ENCODE results near the gene CRACR2A. TPM values are rescaled to one million over a fixed set of nuclear protein-coding genes. Genes with fewer than 3 reads are reported as not detected.

Gene CRACR2A
- total RNA-seq, 4 donors from 2014 or later = 34.5 to 165 (median 85.8) TPM

GRCh38 chr12:3723916-3724805 lies 28.7 kb downstream of the CRACR2A start:
- 64 to 65% methylated on average over 5 to 14 of the region's 14 CpGs for WGBS, 2 donors (ENCODE audit: low coverage in 1 of 2)
- peak overlapping the region; percentile 23 to 78 (median 74) for H3K27ac ChIP-seq

GRCh38 chr12:3722368-3722767 lies 30.5 kb downstream of the CRACR2A start:
- H3K27me3 ChIP-seq = no peaks in the 10 kb centered on the region
- no peaks in the 10 kb centered on the region for H3K9me3 ChIP-seq
- 82 to 93% methylated on average over 6 of the region's 6 CpGs for WGBS, 2 donors (ENCODE audit: low coverage in 1 of 2)
- H3K4me1 ChIP-seq = peaks cover 7 to 50% (median 28%) of the 10 kb centered on the region in 4 donors
- TF ChIP-seq EP300 (IDR thresholded peaks at IDR 0.05; ENCODE audit: low read depth) (no peak), POLR2AphosphoS5 (IDR thresholded peaks at IDR 0.05) (no peak), CTCF (IDR thresholded peaks at IDR 0.05) (no peak), POLR2A (IDR thresholded peaks at IDR 0.05) (no peak)
- H3K27ac ChIP-seq = no peak overlapping the region
- no peaks in the 10 kb centered on the region for H3K36me3 ChIP-seq
- no peak overlapping the region for H3K4me3 ChIP-seq
- in situ Hi-C loops (cut with MboI; ENCODE audit: low pct_ligation_motif_present in 1 of 4, low pct_unique_long_range_greater_than_20kb in 1 of 4, low sequenced_read_pairs in 3 of 4) (no loop called here), intact Hi-C loops (cut with DNase I; ENCODE audit: low total_unique reads) (no loop called here)
- DNase-seq = no peak

More at GRCh38 chr12:3723916-3724805, 28.7 kb downstream of the CRACR2A start:
- Histone ChIP-seq H3K27me3 (no peaks in the 10 kb centered on the region), H3K36me3 (no peaks in the 10 kb centered on the region), H3K4me3 (no peak overlapping the region), H3K9me3 (no peaks in the 10 kb centered on the region), H3K4me1 (peaks cover 7 to 63% (median 28%) of the 10 kb centered on the region in 4 donors)
- in situ Hi-C loops (cut with MboI; ENCODE audit: low pct_ligation_motif_present in 1 of 4, low pct_unique_long_range_greater_than_20kb in 1 of 4, low sequenced_read_pairs in 3 of 4) = no loop called here
- TF ChIP-seq CTCF (IDR thresholded peaks at IDR 0.05) (no peak), EP300 (IDR thresholded peaks at IDR 0.05; ENCODE audit: low read depth) (no peak), POLR2AphosphoS5 (IDR thresholded peaks at IDR 0.05) (no peak), POLR2A (IDR thresholded peaks at IDR 0.05) (no peak)
- DNase-seq = peak; percentile 36
- intact Hi-C loops (cut with DNase I; ENCODE audit: low total_unique reads) = no loop called here

- Histone ChIP-seq H3K27ac (no peak overlapping the region), H3K27me3 (no peaks in the 10 kb centered on the region), H3K4me3 (no peak overlapping the region), H3K9me3 (no peaks in the 10 kb centered on the region), H3K4me1 (peaks cover 4 to 37% (median 31%) of the 10 kb centered on the region in 4 donors), H3K36me3 (no peaks in the 10 kb centered on the region)
- no peak for TF ChIP-seq EP300 (IDR thresholded peaks at IDR 0.05; ENCODE audit: low read depth)
- no peak for TF ChIP-seq CTCF (IDR thresholded peaks at IDR 0.05)
- no peak for TF ChIP-seq POLR2A (IDR thresholded peaks at IDR 0.05)
- TF ChIP-seq POLR2AphosphoS5 (IDR thresholded peaks at IDR 0.05) = no peak
- intact Hi-C loops (cut with DNase I; ENCODE audit: low total_unique reads) = no loop called here
- WGBS, 2 donors (ENCODE audit: low coverage in 1 of 2) = 82 to 89% methylated on average over 3 to 4 of the region's 4 CpGs
- in situ Hi-C loops (cut with MboI; ENCODE audit: low pct_ligation_motif_present in 1 of 4, low pct_unique_long_range_greater_than_20kb in 1 of 4, low sequenced_read_pairs in 3 of 4) = no loop called here
- no peak for DNase-seq
Measured at GRCh38 chr12:3720772-3721171, 32.1 kb downstream of the CRACR2A start.

- Histone ChIP-seq H3K4me3 (no peak overlapping the region), H3K4me1 (peaks cover 2 to 11% (median 9%) of the 10 kb centered on the region in 4 donors), H3K36me3 (no peaks in the 10 kb centered on the region), H3K27ac (peak overlapping the region in 1 of 4 donors; percentile 28), H3K9me3 (no peaks in the 10 kb centered on the region), H3K27me3 (no peaks in the 10 kb centered on the region)
- DNase-seq = no peak
- TF ChIP-seq POLR2A (IDR thresholded peaks at IDR 0.05) (no peak), CTCF (IDR thresholded peaks at IDR 0.05) (no peak), EP300 (IDR thresholded peaks at IDR 0.05; ENCODE audit: low read depth) (no peak), POLR2AphosphoS5 (IDR thresholded peaks at IDR 0.05) (no peak)
- 84% methylated on average over 4 of the region's 4 CpGs; no CpG with 5 or more reads in 1 of the 2 donors for WGBS, 2 donors (ENCODE audit: low coverage in 1 of 2)
- intact Hi-C loops (cut with DNase I; ENCODE audit: low total_unique reads) = no loop called here
- in situ Hi-C loops (cut with MboI; ENCODE audit: low pct_ligation_motif_present in 1 of 4, low pct_unique_long_range_greater_than_20kb in 1 of 4, low sequenced_read_pairs in 3 of 4) = no loop called here
Measured at GRCh38 chr12:3718100-3718499, 34.8 kb downstream of the CRACR2A start.

Measured in transverse colon (tissue), 4 donors.